Adrenal gland (tissue), 12 donors: ENCODE data around the gene PTPRN2. TPM values are rescaled to one million over a fixed set of nuclear protein-coding genes. Genes with fewer than 3 reads are reported as not detected.

Experiments
- DNase-seq, 7 donors: peaks; one replicate each; pipeline ENCODE4 v3.0.0-alpha.2; 2019 to 2020
- H3K27ac ChIP-seq, 5 donors: fragments of 200-600 bp; sonication (generic) in 4 of 5; 1 replicate in 3 of 5; 2 replicates in 2 of 5; pipeline versions ENCODE4 v1.5.1 to v1.8.0; 2016 to 2020; ENCODE audit warnings: mild to moderate bottlenecking in 1 of 5
- H3K27me3 ChIP-seq: fragments of 200-600 bp; 2 replicates; pipeline ENCODE4 v1.8.0; 2021
- H3K36me3 ChIP-seq, 2 donors: fragments of 200-600 bp; replicated peaks in 1 of 2; 1 replicate in 1 of 2; 2 replicates in 1 of 2; pipeline versions ENCODE4 v1.5.1 to v1.8.0; 2018 to 2022
- H3K4me1 ChIP-seq, 2 donors: fragments of 200-600 bp; replicated peaks in 1 of 2; 1 replicate in 1 of 2; 2 replicates in 1 of 2; pipeline versions ENCODE4 v1.5.1 to v1.8.0; 2018 to 2021
- H3K4me3 ChIP-seq, 4 donors: fragments of 200-600 bp; sonication (generic) in 3 of 4; one replicate each; pipeline ENCODE4 v1.5.1; 2016 to 2018
- H3K9me3 ChIP-seq, 3 donors: fragments of 200-600 bp; sonication (generic) in 1 of 3; replicated peaks in 1 of 3; 1 replicate in 2 of 3; 2 replicates in 1 of 3; pipeline versions ENCODE4 v1.5.1 to v1.8.0; 2016 to 2021
- CTCF ChIP-seq, 6 experiments: fragments of 450-650 bp in 4 of 6; fragments of 200-600 bp in 2 of 6; sonication (generic) in 1 of 6; IDR thresholded peaks; 1 replicate in 5 of 6; 2 replicates in 1 of 6; pipeline versions ENCODE4 v1.5.1 to v1.8.0; 2016 to 2021; ENCODE audit warnings: antibody characterized with exemption in 6 of 6, mild to moderate bottlenecking in 2 of 6, moderate library complexity in 1 of 6
- POLR2A ChIP-seq, 2 donors: fragments of 450-650 bp; IDR thresholded peaks; one replicate each; pipeline ENCODE4 v1.6.1; 2017; ENCODE audit warnings: antibody characterized with exemption in 2 of 2, mild to moderate bottlenecking in 2 of 2, moderate library complexity in 1 of 2
- WGBS, 4 donors: extraction: QIAGEN DNeasy Blood & Tissue Kit in 2 of 4; methylation state at CpG; one replicate each; pipeline versions ENCODE4 v1.1.5 to v1.1.7; 2013 to 2017; 5-methylcytosine and 5-hydroxymethylcytosine counted together
- intact Hi-C, 2 donors: fragments of 100-400 bp; cut with DNase I; formaldehyde crosslinking; loops; one replicate each; pipeline versions ENCODE4 v1.14.1 to v1.15.0; 2022 to 2023
- polyA plus RNA-seq, 3 donors: library from polyadenylated mRNA; stranded (reverse); fragments of 200-250 nt in 2 of 3; fragments of 350-450 nt in 1 of 3; fragmentation: Illumina TruSeq in 1 of 3; extraction: RNeasy Lipid Tissue Mini Kit (QIAGEN cat#74804) in 1 of 3; gene quantifications; one replicate each; pipeline ENCODE4 v1.2.3, GENCODE V29; 2013 to 2014
- total RNA-seq, 9 donors: library from RNA; depleted of rRNA in 4 of 9; stranded (reverse); fragments of >200 nt in 4 of 9; fragments of 120-200 nt in 1 of 9; fragmentation: NEBNext Ultra II Directional in 1 of 9; extraction: Animal tissue kit (Norgen Biotek cat#: 25700) in 1 of 9; gene quantifications; one replicate each; pipeline versions ENCODE4 v1.1.0 to v1.2.4, GENCODE V29; 2013 to 2023
- donor health status: healthy with polysubstance abuse.
- donor health status: Bipolar disorder and iron deficiency.
- donor health status: DM: yes; HTN: yes; CAD: no.
- donor health status: DM: no; HTN: no; CAD: no.
- donor health status: DM: no; HTN: no; CAD: no.
- donor health status: DM: yes; HTN: yes; CAD: no.

The PTPRN2 gene
- total and polyA plus RNA-seq, 12 donors = 2.2 to 16.2 (median 3.4) TPM

GRCh38 chr7:157711353-157711888 is 876.2 kb downstream of the PTPRN2 start:
- Histone ChIP-seq H3K4me1 (no peaks in the 10 kb centered on the region), H3K27ac (no peak overlapping the region), H3K36me3 (no peaks in the 10 kb centered on the region), H3K9me3 (no peaks in the 10 kb centered on the region), H3K4me3 (no peak overlapping the region), H3K27me3 (peaks cover 3% of the 10 kb centered on the region)
- TF ChIP-seq CTCF (IDR thresholded peaks at IDR 0.05) (no peak), POLR2A (IDR thresholded peaks at IDR 0.05) (no peak)
- DNase-seq = no peak
- WGBS, 4 donors = 55 to 80% (median 75%) methylated on average over 5 to 23 of the region's 27 CpGs
- intact Hi-C loops = no loop called here

GRCh38 chr7:157710396-157710795 is 877.2 kb downstream of the PTPRN2 start:
- intact Hi-C loops = no loop called here
- no peak overlapping the region for H3K4me3 ChIP-seq

GRCh38 chr7:157709531-157710251 is 877.9 kb downstream of the PTPRN2 start:
- intact Hi-C loops = no loop called here
- WGBS, 4 donors = 79 to 83% (median 81%) methylated on average over 18 to 26 of the region's 26 CpGs

More at GRCh38 chr7:157710396-157710795, 877.2 kb downstream of the PTPRN2 start:
- Histone ChIP-seq H3K36me3 (no peaks in the 10 kb centered on the region), H3K9me3 (no peaks in the 10 kb centered on the region), H3K27me3 (peaks cover 3% of the 10 kb centered on the region), H3K27ac (no peak overlapping the region), H3K4me1 (no peaks in the 10 kb centered on the region)
- DNase-seq = no peak
- whole genome bisulfite sequencing, 4 donors = 83 to 89% (median 85%) methylated on average over 9 to 14 of the region's 14 CpGs; no CpG with 5 or more reads in 1 of the 4 donors
- TF ChIP-seq POLR2A (IDR thresholded peaks at IDR 0.05) (no peak), CTCF (IDR thresholded peaks at IDR 0.05) (no peak)

GRCh38 chr7:157708919-157709295 is 878.7 kb downstream of the PTPRN2 start:
- no peaks in the 10 kb centered on the region for H3K36me3 ChIP-seq
- intact Hi-C loops = no loop called here
- H3K9me3 ChIP-seq = no peaks in the 10 kb centered on the region
- H3K4me1 ChIP-seq = no peaks in the 10 kb centered on the region
- no peak overlapping the region for H3K27ac ChIP-seq
- TF ChIP-seq CTCF (IDR thresholded peaks at IDR 0.05) = no peak
- TF ChIP-seq POLR2A (IDR thresholded peaks at IDR 0.05) = no peak
- 67 to 78% (median 77%) methylated on average over 3 to 9 of the region's 9 CpGs for WGBS, 4 donors
- H3K27me3 ChIP-seq = peaks cover 3% of the 10 kb centered on the region
- H3K4me3 ChIP-seq = no peak overlapping the region
- DNase-seq = peak in 1 of 7 donors; percentile 1

More at GRCh38 chr7:157709531-157710251, 877.9 kb downstream of the PTPRN2 start:
- Histone ChIP-seq H3K27me3 (peaks cover 3% of the 10 kb centered on the region), H3K4me3 (no peak overlapping the region), H3K4me1 (no peaks in the 10 kb centered on the region), H3K9me3 (no peaks in the 10 kb centered on the region), H3K36me3 (no peaks in the 10 kb centered on the region), H3K27ac (no peak overlapping the region)
- DNase-seq = no peak
- no peak for TF ChIP-seq CTCF (IDR thresholded peaks at IDR 0.05)
- TF ChIP-seq POLR2A (IDR thresholded peaks at IDR 0.05) = no peak
